NT2/D1 (cell line): ENCODE results near the gene DGCR8.

Experiments
- DNase-seq: peaks from one replicate; pipeline ENCODE4 v3.0.0-alpha.2; 2011; ENCODE audit warnings: low read depth, low spot score
- H3K27me3 ChIP-seq: 2 replicates; pipeline ENCODE4 v1.6.0; 2011; ENCODE audit warnings: mild to moderate bottlenecking; ENCODE audit not compliant: insufficient read length, insufficient read depth
- H3K36me3 ChIP-seq: 2 replicates; pipeline ENCODE4 v1.6.1; 2011; ENCODE audit warnings: mild to moderate bottlenecking, low read length, mixed read lengths; ENCODE audit not compliant: insufficient read depth, insufficient read length
- H3K4me1 ChIP-seq: 2 replicates; pipeline ENCODE4 v1.5.1; 2011; ENCODE audit not compliant: insufficient read depth, insufficient read length
- H3K4me3 ChIP-seq: 2 replicates; pipeline ENCODE4 v1.5.1; 2011; ENCODE audit warnings: low read depth; ENCODE audit not compliant: insufficient read length
- H3K9ac ChIP-seq: 2 replicates; pipeline ENCODE4 v1.6.0; 2011; ENCODE audit warnings: low read depth; ENCODE audit not compliant: insufficient read length
- H3K9me3 ChIP-seq: 2 replicates; pipeline ENCODE4 v1.5.1; 2011; ENCODE audit warnings: mild to moderate bottlenecking, low read length; ENCODE audit not compliant: insufficient read depth
- SUZ12 ChIP-seq: IDR thresholded peaks from 2 replicates; pipeline ENCODE4 v1.6.1; 2011; ENCODE audit not compliant: insufficient read length, insufficient read depth; ENCODE audit errors: extremely low read depth
- YY1 ChIP-seq: IDR thresholded peaks from 2 replicates; pipeline ENCODE4 v1.6.1; 2011; ENCODE audit not compliant: insufficient read length, insufficient read depth
- ZNF274 ChIP-seq: IDR thresholded peaks from 2 replicates; pipeline ENCODE4 v1.6.1; 2011; ENCODE audit warnings: mild to moderate bottlenecking, low read depth, low read length

The DGCR8 gene

GRCh38 chr22:20145832-20146223 lies 65.8 kb downstream of the DGCR8 start:
- Histone ChIP-seq H3K9me3 (no peaks in the 10 kb centered on the region), H3K36me3 (peaks cover 28% of the 10 kb centered on the region), H3K27me3 (no peaks in the 10 kb centered on the region), H3K9ac (no peak overlapping the region), H3K4me1 (no peaks in the 10 kb centered on the region), H3K4me3 (no peak overlapping the region)
- DNase-seq, result no peak
- TF ChIP-seq ZNF274 (no peak), YY1 (no peak), SUZ12 (no peak)

DNA sequence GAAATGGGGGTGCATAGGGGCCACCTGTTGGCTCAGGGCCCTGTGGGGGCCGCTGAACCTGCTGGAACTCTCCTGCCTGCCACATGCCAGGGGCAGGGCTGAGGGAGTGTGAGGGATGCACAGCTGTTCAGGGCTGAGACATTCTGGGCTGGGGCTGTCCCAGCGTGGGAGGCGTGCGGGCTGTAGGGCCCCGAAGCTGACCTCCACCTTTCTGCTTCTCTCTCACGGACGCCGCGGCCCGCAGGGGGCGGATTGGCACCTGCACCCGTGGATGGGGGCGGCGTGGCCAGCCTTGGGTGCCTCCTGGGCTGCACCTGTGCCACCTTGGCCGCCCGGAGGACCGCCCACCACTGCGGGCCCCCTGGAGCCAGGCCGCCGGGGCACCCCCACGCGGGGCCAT lies 66.7 kb downstream of the DGCR8 start:
- H3K36me3 ChIP-seq, result peaks cover 25% of the 10 kb centered on the region

GRCh38 chr22:20147237-20147988 lies 67.4 kb downstream of the DGCR8 start:
- TF ChIP-seq ZNF274, result no peak
- TF ChIP-seq SUZ12, result no peak
- no peak for TF ChIP-seq YY1
- Histone ChIP-seq H3K4me1 (no peaks in the 10 kb centered on the region), H3K4me3 (no peak overlapping the region), H3K27me3 (no peaks in the 10 kb centered on the region), H3K36me3 (peaks cover 25% of the 10 kb centered on the region), H3K9me3 (no peaks in the 10 kb centered on the region), H3K9ac (no peak overlapping the region)
- no peak for DNase-seq

More for the DNA sequence above, 66.7 kb downstream of the DGCR8 start:
- Histone ChIP-seq H3K27me3 (no peaks in the 10 kb centered on the region), H3K4me1 (no peaks in the 10 kb centered on the region), H3K4me3 (no peak overlapping the region), H3K9ac (no peak overlapping the region), H3K9me3 (no peaks in the 10 kb centered on the region)
- DNase-seq, result no peak
- TF ChIP-seq ZNF274 (no peak), SUZ12 (no peak), YY1 (no peak)

DNA sequence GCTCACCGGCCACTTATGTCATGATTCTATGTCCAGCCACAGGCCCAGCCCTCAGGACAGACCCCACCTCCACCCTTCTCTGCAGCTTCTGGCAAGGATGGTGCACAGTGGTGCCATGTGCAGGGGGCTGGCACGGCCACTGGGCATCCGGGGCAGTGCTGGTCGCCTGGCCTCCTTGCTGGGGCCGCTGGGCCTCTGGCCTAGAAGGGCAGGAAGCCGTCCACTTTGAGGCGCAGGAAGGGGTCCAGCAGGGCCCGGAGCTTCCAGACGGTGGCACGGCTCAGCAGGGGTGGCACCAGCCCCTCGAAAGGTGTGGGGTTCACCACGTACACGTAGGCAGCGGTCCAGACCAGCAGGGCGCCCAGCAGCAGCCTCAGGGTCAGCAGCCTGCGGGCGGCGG lies 68.4 kb downstream of the DGCR8 start:
- no peak overlapping the region for H3K4me3 ChIP-seq
- DNase-seq, result no peak
- H3K9me3 ChIP-seq, result no peaks in the 10 kb centered on the region
- no peaks in the 10 kb centered on the region for H3K27me3 ChIP-seq
- no peak overlapping the region for H3K9ac ChIP-seq
- H3K36me3 ChIP-seq, result peaks cover 18% of the 10 kb centered on the region
- TF ChIP-seq ZNF274, result no peak
- no peaks in the 10 kb centered on the region for H3K4me1 ChIP-seq

GRCh38 chr22:20149257-20150250 lies 69.5 kb downstream of the DGCR8 start:
- Histone ChIP-seq H3K36me3 (peaks cover 9% of the 10 kb centered on the region), H3K9ac (no peak overlapping the region), H3K27me3 (no peaks in the 10 kb centered on the region), H3K4me3 (no peak overlapping the region), H3K9me3 (no peaks in the 10 kb centered on the region), H3K4me1 (peaks cover 6% of the 10 kb centered on the region)
- no peak for DNase-seq
- TF ChIP-seq ZNF274 (no peak), YY1 (no peak), SUZ12 (no peak)

DNA sequence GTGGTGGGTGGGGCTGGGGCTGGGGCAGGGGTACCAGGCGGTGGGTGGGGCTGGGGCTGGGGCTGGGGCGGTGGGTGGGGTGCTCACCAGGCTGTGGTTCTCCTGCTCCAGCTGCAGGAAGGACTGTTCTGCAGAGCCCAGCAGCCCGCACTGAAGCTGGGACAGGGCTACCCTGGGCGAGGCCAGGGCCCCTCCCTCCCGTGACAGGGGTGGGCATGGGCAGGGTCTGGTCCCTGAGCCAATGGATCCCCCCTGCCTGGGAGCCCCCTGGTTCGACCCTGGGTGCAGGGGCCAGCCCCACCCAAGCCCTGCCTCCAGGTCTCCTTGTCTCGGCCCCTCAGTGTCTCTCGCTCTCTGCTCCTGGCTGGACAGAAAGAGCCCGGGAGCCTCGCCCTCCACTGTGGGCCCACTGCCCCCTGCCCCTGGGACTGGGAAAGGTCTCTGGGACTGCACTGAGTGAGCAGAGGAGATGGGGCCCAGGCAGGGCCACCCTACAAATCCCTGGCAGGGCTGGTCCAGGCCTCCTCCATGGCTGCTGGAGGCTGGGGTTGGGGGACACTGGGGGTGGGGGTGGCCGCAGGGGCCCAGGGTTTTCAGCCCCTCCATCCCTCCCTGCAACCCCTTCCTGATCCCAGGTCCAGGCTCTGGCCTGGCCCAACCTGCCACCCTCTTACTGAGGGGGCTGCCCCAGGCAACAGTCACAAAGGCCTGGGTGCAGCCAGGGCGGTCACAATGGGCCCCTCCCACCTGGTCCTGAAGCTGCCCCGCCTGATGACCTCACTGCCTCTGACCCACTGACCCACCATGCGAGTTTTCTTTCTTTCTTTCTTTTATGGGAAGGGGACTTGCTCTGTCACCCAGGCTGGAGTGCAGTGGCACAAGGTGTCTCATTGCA lies 70.6 kb downstream of the DGCR8 start, which contains the start of gene CCDC188:
Gene CCDC188, minus strand, starts transcription at position 675 of the 895 bp plus-strand sequence. Its CDS starts 69 bp downstream, at position 606.
- Histone ChIP-seq H3K4me3 (no peak within 1 kb of the TSS), H3K36me3 (peaks cover 3% of the 10 kb centered on the region), H3K9me3 (no peaks in the 10 kb centered on the region), H3K4me1 (peaks cover 7% of the 10 kb centered on the region), H3K27me3 (no peaks in the 10 kb centered on the region), H3K9ac (no peak within 1 kb of the TSS)
- TF ChIP-seq ZNF274 (no peak), SUZ12 (no peak), YY1 (no peak)
- DNase-seq, result no peak

DNA sequence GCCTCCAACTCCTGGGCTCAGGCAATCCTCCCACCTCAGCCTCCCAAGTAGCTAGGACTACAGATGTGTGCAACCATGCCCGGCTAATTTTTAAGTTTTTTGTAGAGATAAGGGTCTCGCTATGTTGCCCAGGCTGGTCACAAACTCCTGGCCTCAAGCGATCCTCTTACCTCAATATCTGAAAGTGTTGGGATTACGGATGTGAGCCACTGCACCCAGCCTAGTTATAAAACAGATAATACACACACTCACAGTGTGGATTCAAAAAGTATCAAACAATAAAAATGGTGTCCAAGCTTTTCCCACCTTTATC lies 71.2 kb downstream of the DGCR8 start:
- Histone ChIP-seq H3K4me1 (peaks cover 7% of the 10 kb centered on the region), H3K36me3 (no peaks in the 10 kb centered on the region), H3K27me3 (no peaks in the 10 kb centered on the region), H3K9ac (no peak overlapping the region), H3K9me3 (no peaks in the 10 kb centered on the region), H3K4me3 (no peak overlapping the region)
- no peak for DNase-seq
- TF ChIP-seq YY1 (no peak), SUZ12 (no peak), ZNF274 (no peak)
